Measurements from ENCODE around the gene USP46. TPM values are rescaled to one million over a fixed set of nuclear protein-coding genes. Genes with fewer than 3 reads are reported as not detected.

Gene USP46
- total RNA-seq, 2 donors from 2014 or later, result 19.1 to 28.0 TPM

- Histone ChIP-seq H3K9me3 (no peaks in the 10 kb centered on the region), H3K4me3 (no peak overlapping the region), H3K4me1 (peaks cover 0 to 40% of the 10 kb centered on the region in 2 donors), H3K36me3 (no peaks in the 10 kb centered on the region), H3K27ac (no peak overlapping the region), H3K27me3 (no peaks in the 10 kb centered on the region)
- no peak for TF ChIP-seq CTCF (IDR thresholded peaks at IDR 0.05)
- DNase-seq (ENCODE audit: low spot score), result no peak
Measured at GRCh38 chr4:52638717-52639116, 20.4 kb downstream of the USP46 start.

DNA sequence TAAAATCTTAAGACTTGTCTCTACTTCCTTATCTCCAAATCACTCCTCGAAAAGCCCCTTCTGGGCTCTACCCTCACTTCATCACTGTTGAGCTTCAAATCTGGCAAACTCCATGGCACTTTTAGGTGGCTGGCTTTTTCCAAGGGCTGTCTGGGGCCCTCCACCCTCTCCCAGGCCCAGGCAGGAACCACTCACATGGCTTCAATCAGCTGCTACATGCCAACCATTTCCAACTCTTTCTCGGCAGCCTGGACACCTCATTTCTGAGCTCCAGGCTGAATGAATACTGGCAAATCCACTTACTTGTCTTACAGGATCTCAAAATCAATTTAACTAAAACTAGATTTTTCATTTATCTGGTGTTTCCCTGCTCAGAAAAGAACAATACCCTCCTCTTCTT lies 22.0 kb downstream of the USP46 start:
- no peaks in the 10 kb centered on the region for H3K36me3 ChIP-seq
- peaks cover 0 to 25% of the 10 kb centered on the region in 2 donors for H3K4me1 ChIP-seq
- no peak overlapping the region for H3K4me3 ChIP-seq
- H3K27ac ChIP-seq, result no peak overlapping the region
- no peak for DNase-seq (ENCODE audit: low spot score)
- H3K9me3 ChIP-seq, result no peaks in the 10 kb centered on the region
- TF ChIP-seq CTCF (IDR thresholded peaks at IDR 0.05), result no peak
- no peaks in the 10 kb centered on the region for H3K27me3 ChIP-seq

GRCh38 chr4:52635560-52635959 lies 23.5 kb downstream of the USP46 start:
- no peak overlapping the region for H3K4me3 ChIP-seq
- TF ChIP-seq CTCF (IDR thresholded peaks at IDR 0.05), result no peak
- H3K4me1 ChIP-seq, result peaks cover 0 to 9% of the 10 kb centered on the region in 2 donors

DNA sequence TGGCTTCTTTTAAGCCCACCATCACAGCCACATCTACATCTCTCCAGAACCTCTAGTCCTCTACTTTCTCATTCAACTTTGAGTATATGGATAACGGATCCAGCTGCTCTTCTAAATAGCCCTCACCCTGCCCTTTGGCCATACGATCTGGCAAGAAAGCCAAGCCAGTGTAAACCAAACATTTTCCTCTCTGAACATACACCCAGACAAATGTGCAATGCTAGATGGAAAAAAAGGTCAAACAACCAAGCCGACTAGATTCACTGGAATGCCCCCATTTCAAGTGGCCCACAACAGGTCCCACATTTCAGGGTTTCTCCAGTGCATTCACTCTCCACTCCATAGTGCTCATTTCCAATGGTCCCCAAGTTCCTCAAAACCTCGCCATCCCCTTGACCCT lies 24.0 kb downstream of the USP46 start:
- Histone ChIP-seq H3K4me1 (peaks cover 0 to 5% of the 10 kb centered on the region in 2 donors), H3K27ac (no peak overlapping the region), H3K36me3 (no peaks in the 10 kb centered on the region), H3K9me3 (no peaks in the 10 kb centered on the region), H3K27me3 (no peaks in the 10 kb centered on the region), H3K4me3 (no peak overlapping the region)
- no peak for TF ChIP-seq CTCF (IDR thresholded peaks at IDR 0.05)
- DNase-seq (ENCODE audit: low spot score), result no peak

More at GRCh38 chr4:52635560-52635959, 23.5 kb downstream of the USP46 start:
- H3K36me3 ChIP-seq, result no peaks in the 10 kb centered on the region
- DNase-seq (ENCODE audit: low spot score), result no peak
- H3K27me3 ChIP-seq, result no peaks in the 10 kb centered on the region
- H3K9me3 ChIP-seq, result no peaks in the 10 kb centered on the region
- H3K27ac ChIP-seq, result no peak overlapping the region

DNA sequence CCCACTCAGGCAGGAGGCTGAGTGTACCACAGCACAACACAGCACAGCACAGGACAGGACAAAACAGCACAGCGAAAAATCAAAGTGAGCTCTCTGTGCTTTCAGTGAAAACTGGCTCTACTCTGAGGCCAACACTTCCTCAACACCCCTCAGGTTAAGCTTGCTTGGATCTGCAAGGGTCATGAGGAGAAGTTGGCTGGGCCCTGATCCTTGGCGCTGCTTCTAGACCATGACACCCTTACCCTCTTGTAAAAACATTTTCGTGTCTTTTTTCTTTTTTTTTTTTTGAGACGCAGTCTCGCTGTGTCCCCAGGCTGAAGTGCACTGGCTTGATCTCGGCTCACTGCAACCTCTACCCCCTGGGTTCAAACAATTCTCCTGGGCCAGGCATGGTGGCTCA lies 25.3 kb downstream of the USP46 start:
- no peaks in the 10 kb centered on the region for H3K36me3 ChIP-seq
- peaks cover 0 to 7% of the 10 kb centered on the region in 2 donors for H3K4me1 ChIP-seq
- no peak overlapping the region for H3K27ac ChIP-seq

More for the DNA sequence above, 25.3 kb downstream of the USP46 start:
- H3K9me3 ChIP-seq, result no peaks in the 10 kb centered on the region
- no peak for DNase-seq (ENCODE audit: low spot score)
- no peak for TF ChIP-seq CTCF (IDR thresholded peaks at IDR 0.05)
- no peak overlapping the region for H3K4me3 ChIP-seq
- H3K27me3 ChIP-seq, result no peaks in the 10 kb centered on the region
